ENCODE measurements around the gene ATP2A1. TPM values are rescaled to one million over a fixed set of nuclear protein-coding genes. Genes with fewer than 3 reads are reported as not detected.
A peak's percentile ranks its signal among the peaks of the same experiment; 100 is the strongest.

Gene ATP2A1
- total and polyA plus RNA-seq, 2 of the 13 experiments (the other 11 are each of a cell fraction or from before 2014, with no cell fraction given): 3.2 to 12.5 TPM

DNA sequence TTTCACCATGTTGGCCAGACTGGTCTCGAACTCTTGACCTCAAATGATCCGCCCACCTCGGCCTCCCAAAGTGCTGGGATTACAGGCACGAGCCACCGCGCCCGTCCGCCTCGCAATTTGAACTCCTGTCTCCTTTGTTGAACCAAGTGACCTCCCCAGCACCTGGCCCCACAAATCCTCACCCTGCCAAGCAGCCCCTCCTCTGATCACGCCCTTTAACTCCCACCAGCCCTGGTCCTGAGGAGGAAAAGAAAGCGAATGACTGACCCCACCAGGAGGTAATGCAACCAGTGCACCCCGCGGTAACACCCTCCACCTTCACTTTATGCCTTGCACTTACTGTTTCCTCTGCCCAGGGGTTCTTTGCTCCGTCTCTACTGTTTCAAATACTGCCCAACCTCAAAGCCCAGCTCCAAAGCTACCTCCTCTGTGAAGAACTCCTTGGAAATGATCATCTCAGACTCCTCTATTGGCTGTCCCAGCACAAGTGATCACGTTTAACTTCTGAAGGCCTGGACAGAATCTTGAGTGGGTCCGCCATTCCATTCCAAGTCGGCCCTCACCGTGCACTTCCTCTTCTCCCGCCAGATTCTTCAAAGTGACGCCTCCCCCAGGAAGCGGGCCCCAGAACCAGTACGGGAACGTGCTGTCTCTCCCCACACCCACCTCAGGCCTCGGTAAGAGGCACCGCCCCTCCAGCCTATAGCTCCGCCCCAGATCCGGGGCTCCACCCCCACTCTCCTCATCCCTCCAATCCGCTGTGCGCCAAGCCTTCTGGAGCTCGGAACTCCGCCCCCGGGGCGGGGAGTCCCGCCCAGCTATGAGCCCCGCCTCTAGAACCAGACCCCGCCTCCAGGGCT lies 57.9 kb downstream of the ATP2A1 start (continued):
- TF ChIP-seq, protein P1, sequence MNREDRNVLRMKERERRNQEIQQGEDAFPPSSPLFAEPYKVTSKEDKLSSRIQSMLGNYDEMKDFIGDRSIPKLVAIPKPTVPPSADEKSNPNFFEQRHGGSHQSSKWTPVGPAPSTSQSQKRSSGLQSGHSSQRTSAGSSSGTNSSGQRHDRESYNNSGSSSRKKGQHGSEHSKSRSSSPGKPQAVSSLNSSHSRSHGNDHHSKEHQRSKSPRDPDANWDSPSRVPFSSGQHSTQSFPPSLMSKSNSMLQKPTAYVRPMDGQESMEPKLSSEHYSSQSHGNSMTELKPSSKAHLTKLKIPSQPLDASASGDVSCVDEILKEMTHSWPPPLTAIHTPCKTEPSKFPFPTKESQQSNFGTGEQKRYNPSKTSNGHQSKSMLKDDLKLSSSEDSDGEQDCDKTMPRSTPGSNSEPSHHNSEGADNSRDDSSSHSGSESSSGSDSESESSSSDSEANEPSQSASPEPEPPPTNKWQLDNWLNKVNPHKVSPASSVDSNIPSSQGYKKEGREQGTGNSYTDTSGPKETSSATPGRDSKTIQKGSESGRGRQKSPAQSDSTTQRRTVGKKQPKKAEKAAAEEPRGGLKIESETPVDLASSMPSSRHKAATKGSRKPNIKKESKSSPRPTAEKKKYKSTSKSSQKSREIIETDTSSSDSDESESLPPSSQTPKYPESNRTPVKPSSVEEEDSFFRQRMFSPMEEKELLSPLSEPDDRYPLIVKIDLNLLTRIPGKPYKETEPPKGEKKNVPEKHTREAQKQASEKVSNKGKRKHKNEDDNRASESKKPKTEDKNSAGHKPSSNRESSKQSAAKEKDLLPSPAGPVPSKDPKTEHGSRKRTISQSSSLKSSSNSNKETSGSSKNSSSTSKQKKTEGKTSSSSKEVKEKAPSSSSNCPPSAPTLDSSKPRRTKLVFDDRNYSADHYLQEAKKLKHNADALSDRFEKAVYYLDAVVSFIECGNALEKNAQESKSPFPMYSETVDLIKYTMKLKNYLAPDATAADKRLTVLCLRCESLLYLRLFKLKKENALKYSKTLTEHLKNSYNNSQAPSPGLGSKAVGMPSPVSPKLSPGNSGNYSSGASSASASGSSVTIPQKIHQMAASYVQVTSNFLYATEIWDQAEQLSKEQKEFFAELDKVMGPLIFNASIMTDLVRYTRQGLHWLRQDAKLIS (CRISPR knock-in tag; IDR thresholded peaks at IDR 0.05): no peak
- TF ChIP-seq PPARG (CRISPR knock-in tag; conservative IDR thresholded peaks at IDR 0.05) (no peak; the same call in 1 of the 2 replicates), ZNF768 (CRISPR knock-in tag; IDR thresholded peaks at IDR 0.05) (no peak), CHD2 (IDR thresholded peaks at IDR 0.05; ENCODE audit: low read depth, low read length) (no peak), ZBTB8A (CRISPR knock-in tag; IDR thresholded peaks at IDR 0.05; ENCODE audit: borderline replicate concordance, low read depth) (no peak), FOSL2 (CRISPR knock-in tag; IDR thresholded peaks at IDR 0.05) (no peak), IKZF4 (CRISPR knock-in tag; IDR thresholded peaks at IDR 0.05; ENCODE audit: borderline replicate concordance, low read depth, not compliant biosample characterization) (no peak), HCFC1 (IDR thresholded peaks at IDR 0.05; ENCODE audit: low read depth, low read length) (no peak), TAF1 (CRISPR knock-in tag; IDR thresholded peaks at IDR 0.05) (peak; percentile 41; the same call in 1 of the 2 replicates), ZNF124 (CRISPR knock-in tag; IDR thresholded peaks at IDR 0.05) (peak; percentile 55; the same call in 1 of the 2 replicates), BHLHE40 (IDR thresholded peaks at IDR 0.05; ENCODE audit: low read length) (peak; percentile 57), ZSCAN9 (CRISPR knock-in tag; IDR thresholded peaks at IDR 0.05; ENCODE audit: borderline replicate concordance) (no peak), ZNF460 (CRISPR knock-in tag; IDR thresholded peaks at IDR 0.05; ENCODE audit: borderline replicate concordance) (peak; percentile 72; the same call in 1 of the 2 replicates), SMAD1 (CRISPR knock-in tag; IDR thresholded peaks at IDR 0.05; ENCODE audit: borderline replicate concordance, low read depth) (0 out of 2 replicates have a peak, but pooled peaks have one; percentile 44), PTBP1 (IDR thresholded peaks at IDR 0.05; ENCODE audit: low read depth, low read length, poor library complexity, severe bottlenecking) (no peak), ZFYVE20 (CRISPR knock-in tag; IDR thresholded peaks at IDR 0.05; ENCODE audit: borderline replicate concordance, low read depth) (no peak)
- TF ChIP-seq, protein P2, sequence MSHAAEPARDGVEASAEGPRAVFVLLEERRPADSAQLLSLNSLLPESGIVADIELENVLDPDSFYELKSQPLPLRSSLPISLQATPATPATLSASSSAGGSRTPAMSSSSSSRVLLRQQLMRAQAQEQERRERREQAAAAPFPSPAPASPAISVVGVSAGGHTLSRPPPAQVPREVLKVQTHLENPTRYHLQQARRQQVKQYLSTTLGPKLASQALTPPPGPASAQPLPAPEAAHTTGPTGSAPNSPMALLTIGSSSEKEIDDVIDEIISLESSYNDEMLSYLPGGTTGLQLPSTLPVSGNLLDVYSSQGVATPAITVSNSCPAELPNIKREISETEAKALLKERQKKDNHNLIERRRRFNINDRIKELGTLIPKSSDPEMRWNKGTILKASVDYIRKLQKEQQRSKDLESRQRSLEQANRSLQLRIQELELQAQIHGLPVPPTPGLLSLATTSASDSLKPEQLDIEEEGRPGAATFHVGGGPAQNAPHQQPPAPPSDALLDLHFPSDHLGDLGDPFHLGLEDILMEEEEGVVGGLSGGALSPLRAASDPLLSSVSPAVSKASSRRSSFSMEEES (CRISPR knock-in tag; IDR thresholded peaks at IDR 0.05): 0 out of 2 replicates have a peak, but pooled peaks have one; percentile 3
- TF ChIP-seq, protein P3, sequence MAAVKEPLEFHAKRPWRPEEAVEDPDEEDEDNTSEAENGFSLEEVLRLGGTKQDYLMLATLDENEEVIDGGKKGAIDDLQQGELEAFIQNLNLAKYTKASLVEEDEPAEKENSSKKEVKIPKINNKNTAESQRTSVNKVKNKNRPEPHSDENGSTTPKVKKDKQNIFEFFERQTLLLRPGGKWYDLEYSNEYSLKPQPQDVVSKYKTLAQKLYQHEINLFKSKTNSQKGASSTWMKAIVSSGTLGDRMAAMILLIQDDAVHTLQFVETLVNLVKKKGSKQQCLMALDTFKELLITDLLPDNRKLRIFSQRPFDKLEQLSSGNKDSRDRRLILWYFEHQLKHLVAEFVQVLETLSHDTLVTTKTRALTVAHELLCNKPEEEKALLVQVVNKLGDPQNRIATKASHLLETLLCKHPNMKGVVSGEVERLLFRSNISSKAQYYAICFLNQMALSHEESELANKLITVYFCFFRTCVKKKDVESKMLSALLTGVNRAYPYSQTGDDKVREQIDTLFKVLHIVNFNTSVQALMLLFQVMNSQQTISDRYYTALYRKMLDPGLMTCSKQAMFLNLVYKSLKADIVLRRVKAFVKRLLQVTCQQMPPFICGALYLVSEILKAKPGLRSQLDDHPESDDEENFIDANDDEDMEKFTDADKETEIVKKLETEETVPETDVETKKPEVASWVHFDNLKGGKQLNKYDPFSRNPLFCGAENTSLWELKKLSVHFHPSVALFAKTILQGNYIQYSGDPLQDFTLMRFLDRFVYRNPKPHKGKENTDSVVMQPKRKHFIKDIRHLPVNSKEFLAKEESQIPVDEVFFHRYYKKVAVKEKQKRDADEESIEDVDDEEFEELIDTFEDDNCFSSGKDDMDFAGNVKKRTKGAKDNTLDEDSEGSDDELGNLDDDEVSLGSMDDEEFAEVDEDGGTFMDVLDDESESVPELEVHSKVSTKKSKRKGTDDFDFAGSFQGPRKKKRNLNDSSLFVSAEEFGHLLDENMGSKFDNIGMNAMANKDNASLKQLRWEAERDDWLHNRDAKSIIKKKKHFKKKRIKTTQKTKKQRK (IDR thresholded peaks at IDR 0.05; ENCODE audit: low read length): no peak

Measured in HepG2 (cell line).